Measurements from ENCODE around the gene PTPRR. TPM values are rescaled to one million over a fixed set of nuclear protein-coding genes. Genes with fewer than 3 reads are reported as not detected.

Gene PTPRR
- total and polyA plus RNA-seq, 2 of the 4 experiments (the other 2 are of a cell fraction): 0.18 to 0.21 TPM

DNA sequence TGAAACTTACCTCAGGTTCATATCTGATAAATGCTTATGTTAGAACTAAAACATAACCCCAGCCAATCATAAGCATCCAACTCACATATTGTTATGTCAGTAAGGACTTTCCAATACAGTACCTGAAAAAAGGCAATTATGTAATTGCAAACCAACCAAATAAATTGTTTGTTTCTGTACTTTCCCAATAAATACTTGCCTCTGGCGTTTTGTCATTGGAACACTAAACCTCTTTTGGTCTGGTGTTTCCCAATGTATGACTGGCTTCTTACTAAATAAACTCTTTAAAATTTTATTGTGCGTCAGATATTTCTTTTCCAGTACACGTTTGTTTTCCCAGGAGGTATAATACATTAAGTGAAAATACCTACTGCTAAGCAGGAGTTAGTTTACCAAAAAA lies 276.6 kb downstream of the PTPRR start:
- Histone ChIP-seq H4K8ac (ENCODE audit: low read depth in 2 of 2, low read length in 2 of 2) (no peak overlapping the region), H3K4me2 (ENCODE audit: low read depth, low read length) (no peak overlapping the region), H3K79me1 (ENCODE audit: low read depth in 1 of 2, low read length in 2 of 2) (no peaks in the 10 kb centered on the region), H3K4ac (ENCODE audit: low read depth, low read length) (no peak overlapping the region), H4K91ac (ENCODE audit: insufficient read depth, low read depth, low read length) (no peak overlapping the region), H3K23ac (ENCODE audit: low read depth, low read length) (no peak overlapping the region), H3K9me3 (ENCODE audit: control insufficient read depth, insufficient read depth, low read length) (no peaks in the 10 kb centered on the region), H3K18ac (ENCODE audit: low read depth, low read length) (no peak overlapping the region), H3K36me3 (ENCODE audit: control insufficient read depth, insufficient read depth, low read length) (no peaks in the 10 kb centered on the region), H3K27ac (ENCODE audit: insufficient read depth, low read length) (no peak overlapping the region), H3K4me3 (ENCODE audit: insufficient read depth, low read depth, low read length) (no peak overlapping the region), H3K56ac (ENCODE audit: extremely low read depth, insufficient read depth, low read length) (no peak overlapping the region), H3K27me3 (ENCODE audit: control insufficient read depth, insufficient read depth, low read length) (no peaks in the 10 kb centered on the region), H3K9ac (ENCODE audit: low read depth, low read length) (no peak overlapping the region), H2BK15ac (ENCODE audit: low read depth, low read length) (no peak overlapping the region), H4K20me1 (ENCODE audit: insufficient read depth, low read length) (no peaks in the 10 kb centered on the region), H3K4me1 (ENCODE audit: control insufficient read depth, insufficient read depth, low read length) (peaks cover 5% of the 10 kb centered on the region), H2AK5ac (ENCODE audit: low read depth, low read length) (no peak overlapping the region), H2AFZ (replicated peaks; ENCODE audit: low read length, poor library complexity) (no peak overlapping the region), H2BK120ac (ENCODE audit: low read depth, low read length) (no peak overlapping the region), H2AK9ac (replicated peaks; ENCODE audit: low read depth, low read length, poor library complexity) (no peak overlapping the region), H4K5ac (ENCODE audit: low read depth, low read length) (no peak overlapping the region), H2BK5ac (ENCODE audit: low read depth, low read length, poor library complexity, severe bottlenecking) (no peak overlapping the region), H3K9me1 (ENCODE audit: insufficient read depth, low read length) (no peaks in the 10 kb centered on the region), H2BK20ac (ENCODE audit: low read depth, low read length) (no peak overlapping the region), H3K14ac (replicated peaks; ENCODE audit: low read depth, low read length) (no peak overlapping the region)
- TF ChIP-seq CEBPB (IDR thresholded peaks at IDR 0.05; ENCODE audit: low read depth, low read length): no peak
- TF ChIP-seq, protein P1, sequence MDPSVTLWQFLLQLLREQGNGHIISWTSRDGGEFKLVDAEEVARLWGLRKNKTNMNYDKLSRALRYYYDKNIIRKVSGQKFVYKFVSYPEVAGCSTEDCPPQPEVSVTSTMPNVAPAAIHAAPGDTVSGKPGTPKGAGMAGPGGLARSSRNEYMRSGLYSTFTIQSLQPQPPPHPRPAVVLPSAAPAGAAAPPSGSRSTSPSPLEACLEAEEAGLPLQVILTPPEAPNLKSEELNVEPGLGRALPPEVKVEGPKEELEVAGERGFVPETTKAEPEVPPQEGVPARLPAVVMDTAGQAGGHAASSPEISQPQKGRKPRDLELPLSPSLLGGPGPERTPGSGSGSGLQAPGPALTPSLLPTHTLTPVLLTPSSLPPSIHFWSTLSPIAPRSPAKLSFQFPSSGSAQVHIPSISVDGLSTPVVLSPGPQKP (IDR thresholded peaks at IDR 0.05; ENCODE audit: borderline replicate concordance, low read depth, low read length): no peak
- TF ChIP-seq NFE2L2 (IDR thresholded peaks at IDR 0.05; ENCODE audit: low read depth, low read length): no peak
- no peak for TF ChIP-seq MXI1 (IDR thresholded peaks at IDR 0.05; ENCODE audit: borderline replicate concordance, low read depth, low read length)
- no peak for TF ChIP-seq BHLHE40 (IDR thresholded peaks at IDR 0.05; ENCODE audit: low read depth, low read length)
- TF ChIP-seq CHD1 (IDR thresholded peaks at IDR 0.05; ENCODE audit: low read depth, low read length): no peak
- TF ChIP-seq POLR2A (IDR thresholded peaks at IDR 0.05; ENCODE audit: low read depth, low read length): no peak
- no peak for TF ChIP-seq MAFK (IDR thresholded peaks at IDR 0.05; ENCODE audit: low read depth, low read length)
- no peak for TF ChIP-seq RCOR1 (IDR thresholded peaks at IDR 0.05; ENCODE audit: insufficient replicate concordance, low read length)
- no peak for TF ChIP-seq RFX5 (IDR thresholded peaks at IDR 0.05; ENCODE audit: low read depth, low read length)
- no peak for TF ChIP-seq MAZ (IDR thresholded peaks at IDR 0.05; ENCODE audit: borderline replicate concordance, low read depth, low read length)
- TF ChIP-seq, protein P2, sequence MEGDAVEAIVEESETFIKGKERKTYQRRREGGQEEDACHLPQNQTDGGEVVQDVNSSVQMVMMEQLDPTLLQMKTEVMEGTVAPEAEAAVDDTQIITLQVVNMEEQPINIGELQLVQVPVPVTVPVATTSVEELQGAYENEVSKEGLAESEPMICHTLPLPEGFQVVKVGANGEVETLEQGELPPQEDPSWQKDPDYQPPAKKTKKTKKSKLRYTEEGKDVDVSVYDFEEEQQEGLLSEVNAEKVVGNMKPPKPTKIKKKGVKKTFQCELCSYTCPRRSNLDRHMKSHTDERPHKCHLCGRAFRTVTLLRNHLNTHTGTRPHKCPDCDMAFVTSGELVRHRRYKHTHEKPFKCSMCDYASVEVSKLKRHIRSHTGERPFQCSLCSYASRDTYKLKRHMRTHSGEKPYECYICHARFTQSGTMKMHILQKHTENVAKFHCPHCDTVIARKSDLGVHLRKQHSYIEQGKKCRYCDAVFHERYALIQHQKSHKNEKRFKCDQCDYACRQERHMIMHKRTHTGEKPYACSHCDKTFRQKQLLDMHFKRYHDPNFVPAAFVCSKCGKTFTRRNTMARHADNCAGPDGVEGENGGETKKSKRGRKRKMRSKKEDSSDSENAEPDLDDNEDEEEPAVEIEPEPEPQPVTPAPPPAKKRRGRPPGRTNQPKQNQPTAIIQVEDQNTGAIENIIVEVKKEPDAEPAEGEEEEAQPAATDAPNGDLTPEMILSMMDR (conservative IDR thresholded peaks at IDR 0.05; ENCODE audit: low read depth, low read length): no peak
- TF ChIP-seq, protein P3, sequence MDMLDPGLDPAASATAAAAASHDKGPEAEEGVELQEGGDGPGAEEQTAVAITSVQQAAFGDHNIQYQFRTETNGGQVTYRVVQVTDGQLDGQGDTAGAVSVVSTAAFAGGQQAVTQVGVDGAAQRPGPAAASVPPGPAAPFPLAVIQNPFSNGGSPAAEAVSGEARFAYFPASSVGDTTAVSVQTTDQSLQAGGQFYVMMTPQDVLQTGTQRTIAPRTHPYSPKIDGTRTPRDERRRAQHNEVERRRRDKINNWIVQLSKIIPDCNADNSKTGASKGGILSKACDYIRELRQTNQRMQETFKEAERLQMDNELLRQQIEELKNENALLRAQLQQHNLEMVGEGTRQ (IDR thresholded peaks at IDR 0.05; ENCODE audit: low read depth, low read length): no peak
- dilution Hi-C loops (cut with HindIII; ENCODE audit: low sequenced_read_pairs, unreplicated experiment) (no loop called here), intact Hi-C loops (cut with micrococcal nuclease) (no loop called here), in situ Hi-C loops (cut with MboI; ENCODE audit: low sequenced_read_pairs) (no loop called here)
- ChIA-PET CTCF (no interaction called here), POLR2A (ENCODE audit: unreplicated experiment) (no interaction called here)
- no TSS peak for BruUV-seq (replicated peaks)
- no peak for DNase-seq
- no peak for ATAC-seq (ENCODE audit: low read depth)
- WGBS, 2 experiments (ENCODE audit: extremely low coverage in 2 of 2, insufficient read length in 1 of 2): 60% methylated on average over 1 of the region's 3 CpGs; no CpG with 5 or more reads in 1 of the 2 experiments

Data from IMR-90 (cell line).